Stimulated activated CD8-positive, alpha-beta memory T cell treated with anti-CD3 and anti-CD28 coated beads, Interleukin-12 subunit alpha, Interleukin-12 subunit beta, amount 100 ng/mL, for 24 hours (primary cell): ENCODE results near the gene MEIS3.

Experiments
- DNase-seq: peaks from one replicate; pipeline ENCODE4 v3.0.0-alpha.2; 2020; ENCODE audit errors: extremely low read depth

MEIS3 gene

DNA sequence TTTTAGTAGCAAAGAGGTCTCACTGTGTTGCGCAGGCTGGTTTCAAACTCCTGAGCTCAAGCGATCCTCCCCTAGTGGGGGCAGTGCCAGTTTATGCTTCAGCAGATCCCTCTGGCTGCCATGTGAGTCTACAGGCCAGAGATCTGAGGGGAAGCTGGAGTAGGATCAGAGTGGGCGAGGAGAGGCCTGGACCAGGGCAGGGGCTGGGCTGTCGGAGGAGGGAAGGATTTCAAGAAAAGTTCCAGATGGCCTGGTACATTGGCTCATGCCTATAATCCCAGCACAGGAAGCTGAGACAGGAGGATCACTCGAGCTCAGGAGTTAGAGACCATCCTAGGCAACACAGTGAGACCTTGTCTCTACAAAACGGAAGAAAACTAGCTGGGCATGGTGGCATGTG, 60.4 kb downstream of the MEIS3 start:
- no peak for DNase-seq

DNA sequence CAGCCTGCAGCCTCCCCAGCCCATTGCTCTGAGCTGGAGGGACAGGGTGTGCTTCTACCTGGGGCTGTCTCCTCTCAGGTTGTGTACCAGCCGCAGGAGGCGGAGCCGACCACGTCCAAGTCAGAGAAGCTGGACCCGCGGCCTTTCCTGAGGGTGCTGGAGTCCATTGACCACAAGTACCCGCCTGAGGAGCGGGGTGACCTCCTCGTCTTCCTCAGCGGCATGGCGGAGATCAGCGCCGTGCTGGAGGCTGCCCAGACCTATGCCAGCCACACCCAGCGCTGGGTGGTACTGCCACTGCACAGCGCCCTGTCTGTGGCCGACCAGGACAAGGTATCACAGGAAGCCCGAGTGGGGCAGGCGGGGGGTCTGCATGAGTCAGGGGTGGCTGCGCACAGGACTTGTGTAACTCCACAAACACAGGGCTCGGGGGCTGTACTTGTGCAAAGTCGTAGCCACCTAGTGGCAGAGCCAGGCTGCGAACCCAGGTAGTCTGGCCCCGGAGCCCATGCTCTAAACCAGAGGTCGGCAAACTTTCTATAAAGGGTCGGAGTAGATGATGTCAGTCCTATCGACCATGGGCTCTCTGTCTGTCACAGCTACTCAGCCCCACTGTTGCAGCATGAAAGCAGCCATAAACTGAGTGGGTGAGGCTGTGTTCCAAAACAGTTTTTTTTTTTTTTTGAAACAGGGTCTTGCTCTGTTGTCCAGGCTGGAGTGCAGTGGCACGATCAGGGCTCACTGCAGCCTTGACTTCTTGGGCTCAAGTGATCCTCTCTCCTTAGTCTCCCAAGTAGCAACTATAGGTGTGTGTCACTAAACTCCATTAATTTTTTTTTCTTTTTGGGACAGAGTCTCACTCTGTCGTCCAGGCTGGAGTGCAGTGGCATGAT, 61.3 kb downstream of the MEIS3 start:
- no peak for DNase-seq

DNA sequence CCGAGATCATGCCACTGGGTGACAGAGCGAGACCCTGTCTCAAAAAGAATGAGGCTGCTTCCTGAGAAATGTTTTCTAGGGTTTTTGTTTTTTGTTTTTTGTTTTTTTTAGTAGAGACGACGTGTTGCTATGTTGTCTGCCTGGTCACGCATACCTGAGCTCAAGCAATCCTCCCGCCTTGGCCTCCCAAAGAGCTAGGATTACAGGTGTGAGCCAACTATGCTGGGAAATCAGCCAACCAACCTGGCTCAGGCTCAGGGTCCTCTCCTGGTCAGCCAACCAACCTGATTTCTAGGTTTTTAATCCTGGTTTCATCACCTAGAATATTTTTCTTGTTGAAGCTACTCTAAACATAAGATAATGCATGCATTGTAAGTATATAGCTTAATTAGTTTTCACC, 62.4 kb downstream of the MEIS3 start:
- no peak for DNase-seq

DNA sequence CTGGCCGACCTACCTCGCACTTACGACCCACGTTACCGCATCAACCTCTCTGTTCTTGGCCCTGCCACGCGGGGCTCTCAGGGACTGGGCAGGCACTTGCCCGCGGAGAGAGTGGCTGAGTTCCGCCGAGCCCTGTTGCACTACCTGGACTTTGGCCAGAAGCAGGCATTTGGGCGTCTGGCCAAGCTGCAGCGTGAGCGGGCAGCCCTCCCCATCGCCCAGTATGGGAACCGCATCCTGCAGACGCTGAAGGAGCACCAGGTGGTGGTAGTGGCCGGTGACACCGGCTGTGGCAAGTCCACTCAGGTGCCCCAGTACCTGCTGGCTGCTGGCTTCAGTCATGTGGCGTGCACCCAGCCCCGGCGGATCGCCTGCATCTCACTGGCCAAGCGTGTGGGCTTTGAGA, 66.0 kb downstream of the MEIS3 start:
- DNase-seq: no peak
